Measurements from ENCODE around the gene DDR1. TPM values are rescaled to one million over a fixed set of nuclear protein-coding genes. Genes with fewer than 3 reads are reported as not detected.

DDR1 gene
- total RNA-seq, 1 donor from 2014 or later, result 154 TPM

DNA sequence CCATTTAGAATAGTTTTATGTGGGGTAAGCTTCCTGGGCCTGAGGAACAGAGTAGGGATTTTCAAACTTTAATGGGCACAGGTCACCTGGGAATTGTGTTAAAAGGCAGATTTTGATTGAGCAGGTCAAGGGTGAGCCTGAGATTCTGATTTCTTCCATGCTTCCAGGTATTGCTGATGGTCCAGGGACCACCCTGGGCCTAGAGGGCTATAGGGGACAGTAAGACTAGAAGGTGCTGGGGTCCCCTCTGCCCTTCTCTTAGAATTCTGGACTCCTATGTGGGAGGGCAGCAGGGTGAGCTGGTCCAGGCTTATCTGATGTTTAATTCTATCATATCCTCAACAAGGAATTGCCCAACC is 2.6 kb downstream of the DDR1 start:
- Mint-ChIP-seq H3K36me3 (ENCODE audit: insufficient read depth) (peaks cover 8% of the 10 kb centered on the region), H3K4me1 (ENCODE audit: low read depth) (peaks cover 36% of the 10 kb centered on the region), H3K27ac (peak overlapping the region; percentile 95), H3K27me3 (no peaks in the 10 kb centered on the region), H3K4me3 (ENCODE audit: low read depth) (no peak overlapping the region), H3K9me3 (ENCODE audit: low read depth) (no peaks in the 10 kb centered on the region)
- DNase-seq (ENCODE audit: low spot score, unreplicated experiment), result no peak
- TF ChIP-seq, protein P1, sequence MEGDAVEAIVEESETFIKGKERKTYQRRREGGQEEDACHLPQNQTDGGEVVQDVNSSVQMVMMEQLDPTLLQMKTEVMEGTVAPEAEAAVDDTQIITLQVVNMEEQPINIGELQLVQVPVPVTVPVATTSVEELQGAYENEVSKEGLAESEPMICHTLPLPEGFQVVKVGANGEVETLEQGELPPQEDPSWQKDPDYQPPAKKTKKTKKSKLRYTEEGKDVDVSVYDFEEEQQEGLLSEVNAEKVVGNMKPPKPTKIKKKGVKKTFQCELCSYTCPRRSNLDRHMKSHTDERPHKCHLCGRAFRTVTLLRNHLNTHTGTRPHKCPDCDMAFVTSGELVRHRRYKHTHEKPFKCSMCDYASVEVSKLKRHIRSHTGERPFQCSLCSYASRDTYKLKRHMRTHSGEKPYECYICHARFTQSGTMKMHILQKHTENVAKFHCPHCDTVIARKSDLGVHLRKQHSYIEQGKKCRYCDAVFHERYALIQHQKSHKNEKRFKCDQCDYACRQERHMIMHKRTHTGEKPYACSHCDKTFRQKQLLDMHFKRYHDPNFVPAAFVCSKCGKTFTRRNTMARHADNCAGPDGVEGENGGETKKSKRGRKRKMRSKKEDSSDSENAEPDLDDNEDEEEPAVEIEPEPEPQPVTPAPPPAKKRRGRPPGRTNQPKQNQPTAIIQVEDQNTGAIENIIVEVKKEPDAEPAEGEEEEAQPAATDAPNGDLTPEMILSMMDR (IDR thresholded peaks at IDR 0.05; ENCODE audit: unreplicated experiment), result no peak

DNA sequence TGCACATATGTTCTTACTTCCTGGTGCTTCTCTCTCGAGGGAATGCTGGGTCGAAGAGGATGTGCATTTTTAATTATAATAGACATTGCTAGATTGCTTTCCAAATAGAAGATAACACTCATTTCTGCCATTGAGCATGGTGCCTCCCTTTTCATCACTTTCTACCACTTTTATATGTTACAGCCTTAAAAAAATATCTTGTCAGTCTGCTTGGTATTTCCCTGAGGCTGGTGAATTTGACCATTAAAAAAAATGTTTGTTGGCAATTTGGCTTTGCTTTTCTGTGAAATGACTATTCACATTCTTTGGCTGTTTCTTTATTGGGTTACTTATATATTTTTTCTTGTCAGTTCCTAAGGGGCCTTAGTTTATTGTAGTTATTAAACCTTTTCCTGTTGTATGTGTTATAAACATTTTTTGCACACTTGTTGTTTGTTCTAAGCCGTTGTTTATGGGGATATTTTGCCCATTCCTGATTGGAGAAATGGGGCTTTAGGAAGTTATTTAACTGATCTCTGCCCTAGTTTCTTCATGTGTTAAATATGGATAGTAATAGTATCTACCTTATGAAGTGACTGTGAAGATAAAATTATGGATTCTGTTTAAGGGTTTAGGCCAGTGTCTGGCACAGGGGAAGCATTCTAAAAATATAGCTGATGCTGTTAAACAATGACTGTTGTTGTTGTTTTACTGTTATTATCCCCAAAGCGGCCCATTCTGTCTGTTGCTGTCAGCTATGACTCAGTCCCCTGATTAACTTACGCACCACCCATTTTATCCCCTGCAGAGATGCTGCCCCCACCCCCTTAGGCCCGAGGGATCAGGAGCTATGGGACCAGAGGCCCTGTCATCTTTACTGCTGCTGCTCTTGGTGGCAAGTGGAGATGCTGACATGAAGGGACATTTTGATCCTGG is 3.8 kb downstream of the DDR1 start:
- Mint-ChIP-seq H3K27me3 (no peaks in the 10 kb centered on the region), H3K4me1 (ENCODE audit: low read depth) (peaks cover 24% of the 10 kb centered on the region), H3K9me3 (ENCODE audit: low read depth) (no peaks in the 10 kb centered on the region), H3K27ac (peak overlapping the region; percentile 33), H3K36me3 (ENCODE audit: insufficient read depth) (peaks cover 14% of the 10 kb centered on the region), H3K4me3 (ENCODE audit: low read depth) (no peak overlapping the region)
- TF ChIP-seq, protein P1 (IDR thresholded peaks at IDR 0.05; ENCODE audit: unreplicated experiment), result no peak
- no peak for DNase-seq (ENCODE audit: low spot score, unreplicated experiment)

DNA sequence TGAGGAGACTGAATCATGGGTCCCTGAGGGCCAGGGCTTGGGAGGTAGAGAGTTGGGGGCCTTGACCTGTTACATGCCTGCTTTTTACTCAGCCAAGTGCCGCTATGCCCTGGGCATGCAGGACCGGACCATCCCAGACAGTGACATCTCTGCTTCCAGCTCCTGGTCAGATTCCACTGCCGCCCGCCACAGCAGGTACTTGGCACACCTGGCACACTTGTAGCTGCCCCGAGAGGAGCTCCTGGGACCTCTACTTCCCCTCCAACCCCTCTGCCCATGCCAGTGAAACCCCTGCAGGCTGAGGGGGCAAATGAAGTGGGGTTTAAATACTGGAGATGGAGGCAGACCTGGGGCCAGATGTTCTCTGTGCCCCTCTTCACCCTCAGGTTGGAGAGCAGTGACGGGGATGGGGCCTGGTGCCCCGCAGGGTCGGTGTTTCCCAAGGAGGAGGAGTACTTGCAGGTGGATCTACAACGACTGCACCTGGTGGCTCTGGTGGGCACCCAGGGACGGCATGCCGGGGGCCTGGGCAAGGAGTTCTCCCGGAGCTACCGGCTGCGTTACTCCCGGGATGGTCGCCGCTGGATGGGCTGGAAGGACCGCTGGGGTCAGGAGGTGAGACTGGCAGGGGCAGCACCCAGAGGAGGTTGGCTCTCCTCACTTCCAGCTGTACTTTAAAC is 4.6 kb downstream of the DDR1 start:
- Mint-ChIP-seq H3K4me1 (ENCODE audit: low read depth) (peaks cover 19% of the 10 kb centered on the region), H3K9me3 (ENCODE audit: low read depth) (no peaks in the 10 kb centered on the region), H3K4me3 (ENCODE audit: low read depth) (no peak overlapping the region), H3K27me3 (no peaks in the 10 kb centered on the region), H3K36me3 (ENCODE audit: insufficient read depth) (peaks cover 14% of the 10 kb centered on the region), H3K27ac (no peak overlapping the region)
- TF ChIP-seq, protein P1 (IDR thresholded peaks at IDR 0.05; ENCODE audit: unreplicated experiment), result no peak
- DNase-seq (ENCODE audit: low spot score, unreplicated experiment), result no peak

DNA sequence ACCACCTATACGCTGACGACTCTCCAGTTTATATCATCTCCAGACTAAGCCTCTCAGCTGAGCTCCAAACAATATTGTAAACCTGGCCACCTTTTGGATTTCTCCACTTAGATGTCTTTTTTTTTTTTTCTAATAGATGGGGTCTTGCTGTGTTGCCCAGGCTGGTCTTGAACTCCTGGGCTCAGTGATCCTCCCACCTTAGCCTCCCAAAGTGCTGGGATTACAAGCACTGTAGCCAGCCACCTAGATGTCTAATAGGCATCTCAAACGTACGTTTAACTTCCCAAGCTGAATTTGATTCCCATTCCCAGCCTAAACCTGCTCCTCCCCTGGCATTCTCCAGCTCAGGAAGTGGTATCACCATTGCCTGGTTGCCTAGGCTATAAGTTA is 5.2 kb downstream of the DDR1 start:
- Mint-ChIP-seq H3K36me3 (ENCODE audit: insufficient read depth) (peaks cover 14% of the 10 kb centered on the region), H3K4me3 (ENCODE audit: low read depth) (no peak overlapping the region), H3K27me3 (no peaks in the 10 kb centered on the region), H3K4me1 (ENCODE audit: low read depth) (peaks cover 19% of the 10 kb centered on the region), H3K27ac (peak overlapping the region; percentile 43), H3K9me3 (ENCODE audit: low read depth) (no peaks in the 10 kb centered on the region)
- DNase-seq (ENCODE audit: low spot score, unreplicated experiment), result no peak
- TF ChIP-seq, protein P1 (IDR thresholded peaks at IDR 0.05; ENCODE audit: unreplicated experiment), result no peak

DNA sequence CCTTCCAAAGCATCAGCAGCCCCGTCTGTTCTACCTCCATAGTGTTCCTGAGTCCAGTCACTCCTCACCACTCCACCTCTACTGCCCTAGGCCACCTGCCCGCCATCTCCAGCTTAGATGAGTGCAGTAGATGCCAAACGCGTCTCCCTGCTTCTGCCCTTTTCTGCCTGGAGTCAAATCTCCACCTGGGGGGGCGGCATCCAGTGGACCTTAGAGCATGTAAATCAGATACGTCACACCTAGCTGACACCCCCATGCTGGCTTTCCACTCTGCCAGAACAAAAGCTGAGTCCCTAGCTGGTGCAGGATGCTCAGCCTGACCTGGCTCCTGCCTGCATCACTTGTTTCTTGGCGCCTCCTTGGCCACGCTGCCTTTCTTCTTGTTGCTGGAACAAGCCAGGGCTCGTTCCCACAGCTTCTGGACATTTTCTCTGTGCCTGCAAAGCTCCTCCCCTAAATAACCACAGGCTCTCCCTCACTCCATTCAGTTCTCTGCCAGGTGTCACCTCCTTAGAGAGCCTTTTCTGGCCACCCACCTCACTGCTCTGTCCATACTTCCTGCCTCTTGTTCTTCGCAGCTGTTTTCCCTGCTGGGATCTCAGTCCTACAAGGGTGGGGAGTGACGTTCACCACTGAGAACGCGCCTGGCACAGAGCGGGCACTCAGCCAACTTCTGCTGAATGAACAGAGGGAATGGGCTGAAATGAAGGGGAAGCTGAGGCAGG is 5.8 kb downstream of the DDR1 start:
- DNase-seq (ENCODE audit: low spot score, unreplicated experiment), result no peak
- H3K27me3 Mint-ChIP-seq, result no peaks in the 10 kb centered on the region
- TF ChIP-seq, protein P1 (IDR thresholded peaks at IDR 0.05; ENCODE audit: unreplicated experiment), result no peak
- no peak overlapping the region for H3K4me3 Mint-ChIP-seq (ENCODE audit: low read depth)
- H3K9me3 Mint-ChIP-seq (ENCODE audit: low read depth), result no peaks in the 10 kb centered on the region
- peaks cover 19% of the 10 kb centered on the region for H3K4me1 Mint-ChIP-seq (ENCODE audit: low read depth)
- peak overlapping the region; percentile 43 for H3K27ac Mint-ChIP-seq
- H3K36me3 Mint-ChIP-seq (ENCODE audit: insufficient read depth), result peaks cover 18% of the 10 kb centered on the region
